GM18498 (cell line): Measurements from ENCODE around the gene NSRP1.
"Not testable (repeated sequence)": the region's sequence is repeated elsewhere in the genome, so short reads cannot be mapped to it uniquely, and the experiment has no call there.

Source experiments
- ATAC-seq: cut with Tn5 transposase; IDR thresholded peaks from one replicate; pipeline ENCODE4 v1.9.1; 2021; ENCODE audit warnings: mild to moderate bottlenecking, moderate library complexity; ENCODE audit not compliant: unreplicated experiment

Gene NSRP1

GRCh38 chr17:30116661-30117551, at the start of gene NSRP1:
TSS of gene NSRP1 (plus strand) at chr17:30116816. CDS start at chr17:30116844, 28 bp downstream.
- peak; percentile 81 for ATAC-seq

- no peak for ATAC-seq
Measured at GRCh38 chr17:30068465-30068864, 48.2 kb upstream of the NSRP1 start.

GRCh38 chr17:30074254-30074653, 42.4 kb upstream of the NSRP1 start:
- no peak for ATAC-seq

- no peak for ATAC-seq
Measured at GRCh38 chr17:30074730-30075129, 41.9 kb upstream of the NSRP1 start.

GRCh38 chr17:30082773-30083172, 33.8 kb upstream of the NSRP1 start:
- ATAC-seq = no peak

- ATAC-seq = no peak
Measured at GRCh38 chr17:30084788-30085187, 31.8 kb upstream of the NSRP1 start.

GRCh38 chr17:30086896-30087295, 29.7 kb upstream of the NSRP1 start:
- no peak for ATAC-seq

- not testable (repeated sequence) for ATAC-seq
Measured at GRCh38 chr17:30087431-30087830, 29.2 kb upstream of the NSRP1 start.

- no peak for ATAC-seq
Measured at GRCh38 chr17:30091121-30091670, 25.4 kb upstream of the NSRP1 start.

GRCh38 chr17:30091771-30092170, 24.8 kb upstream of the NSRP1 start:
- no peak for ATAC-seq

GRCh38 chr17:30092886-30093285, 23.7 kb upstream of the NSRP1 start:
- ATAC-seq = no peak

- no peak for ATAC-seq
Measured at GRCh38 chr17:30093463-30094147, 23.0 kb upstream of the NSRP1 start.

GRCh38 chr17:30095507-30096244, 20.9 kb upstream of the NSRP1 start:
- no peak for ATAC-seq

GRCh38 chr17:30101686-30102390, 14.8 kb upstream of the NSRP1 start:
- ATAC-seq = no peak

- no peak for ATAC-seq
Measured at GRCh38 chr17:30103921-30104320, 12.7 kb upstream of the NSRP1 start.

GRCh38 chr17:30104575-30105339, 11.9 kb upstream of the NSRP1 start:
- peak; percentile 63 for ATAC-seq

- ATAC-seq = no peak
Measured at GRCh38 chr17:30112794-30113193, 3.8 kb upstream of the NSRP1 start.

GRCh38 chr17:30113213-30113612, 3.4 kb upstream of the NSRP1 start:
- ATAC-seq = no peak

GRCh38 chr17:30116345-30116660, 313 bp upstream of the NSRP1 start:
- peak; percentile 26 for ATAC-seq

- no peak for ATAC-seq
Measured at GRCh38 chr17:30117675-30118081, 1.1 kb downstream of the NSRP1 start.
